GM23338 (cell line): ENCODE data around the gene TSR3. TPM values are rescaled to one million over a fixed set of nuclear protein-coding genes. Genes with fewer than 3 reads are reported as not detected.

ENCODE experiments used
- ATAC-seq: fragments of 200-7000 bp; cut with Tn5 transposase; 3 replicates; pipeline ENCODE4 v1.9.1; 2020
- DNase-seq: peaks from one replicate; pipeline ENCODE4 v3.0.0-alpha.2; 2015; ENCODE audit warnings: low spot score
- H2AFZ ChIP-seq: fragments of 200-600 bp; sonication (generic); 2 replicates; pipeline ENCODE4 v1.8.0; 2016; ENCODE audit warnings: antibody characterized with exemption, mild to moderate bottlenecking, moderate library complexity
- H3F3A ChIP-seq: fragments of 200-600 bp; sonication (generic); replicated peaks from 2 replicates; pipeline ENCODE4 v1.8.0; 2017; ENCODE audit warnings: antibody characterized with exemption, mixed run types, low read depth
- H3K27ac ChIP-seq: fragments of 200-600 bp; sonication (generic); 2 replicates; pipeline ENCODE4 v1.6.1; 2016; ENCODE audit warnings: low read depth
- H3K27me3 ChIP-seq: fragments of 200-600 bp; sonication (generic); 2 replicates; pipeline ENCODE4 v1.8.0; 2016; ENCODE audit warnings: mild to moderate bottlenecking, mixed run types, moderate library complexity; ENCODE audit not compliant: insufficient read depth
- H3K36me3 ChIP-seq: fragments of 200-600 bp; sonication (generic); 2 replicates; pipeline ENCODE4 v1.8.0; 2016; ENCODE audit warnings: mild to moderate bottlenecking; ENCODE audit not compliant: insufficient read depth
- H3K4me1 ChIP-seq: fragments of 200-600 bp; sonication (generic); 2 replicates; pipeline ENCODE4 v1.8.0; 2016; ENCODE audit warnings: mild to moderate bottlenecking, moderate library complexity; ENCODE audit not compliant: insufficient read depth
- H3K4me2 ChIP-seq: fragments of 200-600 bp; sonication (generic); 2 replicates; pipeline ENCODE4 v1.7.1; 2017; ENCODE audit warnings: mixed run types
- H3K4me3 ChIP-seq: fragments of 200-600 bp; sonication (generic); 2 replicates; pipeline ENCODE4 v1.6.1; 2016; ENCODE audit warnings: mixed run types
- H3K79me2 ChIP-seq: fragments of 200-600 bp; sonication (generic); replicated peaks from 2 replicates; pipeline ENCODE4 v1.8.0; 2017; ENCODE audit warnings: mild to moderate bottlenecking; ENCODE audit not compliant: insufficient read depth
- H3K9me2 ChIP-seq: fragments of 200-600 bp; sonication (generic); 2 replicates; pipeline ENCODE4 v1.8.0; 2017; ENCODE audit not compliant: insufficient read depth
- H4K20me1 ChIP-seq: fragments of 200-600 bp; sonication (generic); replicated peaks from 2 replicates; pipeline ENCODE4 v1.8.0; 2017; ENCODE audit warnings: mild to moderate bottlenecking; ENCODE audit not compliant: insufficient read depth
- H3K27ac Mint-ChIP-seq: 2 replicates; pipeline ENCODE4 v1.8.0; 2020; ENCODE audit warnings: inconsistent platforms, mild to moderate bottlenecking, moderate library complexity, mixed read lengths
- H3K27me3 Mint-ChIP-seq: 3 replicates; pipeline ENCODE4 v1.8.0; 2022; ENCODE audit warnings: low read depth, mild to moderate bottlenecking, moderate library complexity, mixed read lengths, inconsistent platforms; ENCODE audit not compliant: insufficient read depth, poor library complexity
- H3K36me3 Mint-ChIP-seq: 3 replicates; pipeline ENCODE4 v1.8.0; 2021; ENCODE audit warnings: low read depth, mild to moderate bottlenecking, inconsistent platforms, moderate library complexity, mixed read lengths
- H3K4me1 Mint-ChIP-seq: 3 replicates; pipeline ENCODE4 v1.8.0; 2020; ENCODE audit warnings: mild to moderate bottlenecking, inconsistent platforms, mixed read lengths
- H3K4me3 Mint-ChIP-seq: 3 replicates; pipeline ENCODE4 v1.8.0; 2021; ENCODE audit warnings: moderate library complexity, mild to moderate bottlenecking, inconsistent platforms, mixed read lengths
- H3K9me3 Mint-ChIP-seq: 3 replicates; pipeline ENCODE4 v1.8.0; 2020; ENCODE audit warnings: moderate library complexity, mild to moderate bottlenecking, inconsistent platforms, mixed read lengths
- CREB1 ChIP-seq: fragments of 250-450 bp; sonication (Bioruptor Pico); IDR thresholded peaks from 2 replicates; pipeline ENCODE4 v1.5.0; 2020; ENCODE audit warnings: low read depth, mild to moderate bottlenecking, moderate library complexity
- EZH2 ChIP-seq: fragments of 200-600 bp; sonication (generic); IDR thresholded peaks from one replicate; pipeline ENCODE4 v1.8.0; 2017; ENCODE audit warnings: antibody characterized with exemption, mild to moderate bottlenecking, low read depth; ENCODE audit not compliant: unreplicated experiment
- EZH2phosphoT487 ChIP-seq: fragments of 200-600 bp; sonication (generic); IDR thresholded peaks from one replicate; pipeline ENCODE4 v1.8.1; 2018; ENCODE audit warnings: antibody characterized with exemption; ENCODE audit not compliant: unreplicated experiment
- JUNB ChIP-seq: IDR thresholded peaks from one replicate; pipeline ENCODE4 v1.6.1; 2016; ENCODE audit warnings: antibody characterized with exemption; ENCODE audit not compliant: unreplicated experiment
- NANOG ChIP-seq: IDR thresholded peaks from 2 replicates; pipeline ENCODE4 v1.6.1; 2016; ENCODE audit warnings: antibody characterized with exemption, borderline replicate concordance
- POLR2AphosphoS5 ChIP-seq: IDR thresholded peaks from 2 replicates; pipeline ENCODE4 v1.6.1; 2016; ENCODE audit warnings: antibody characterized with exemption, low read depth
- STAT1 ChIP-seq: IDR thresholded peaks from one replicate; pipeline ENCODE4 v1.6.1; 2016; ENCODE audit warnings: antibody characterized with exemption; ENCODE audit not compliant: unreplicated experiment
- ZNF114 ChIP-seq: fragments of 250-450 bp; sonication (Bioruptor Pico); IDR thresholded peaks from 2 replicates; pipeline ENCODE4 v1.5.0; 2020; ENCODE audit warnings: mild to moderate bottlenecking, moderate library complexity
- ZNF331 ChIP-seq: fragments of 250-450 bp; sonication (Bioruptor Pico); IDR thresholded peaks from 2 replicates; pipeline ENCODE4 v1.5.0; 2020; ENCODE audit warnings: low read depth, mild to moderate bottlenecking, moderate library complexity
- polyA plus RNA-seq: library from polyadenylated mRNA; unstranded; fragments of >200 nt; fragmentation: Nextera tagmentation; extraction: Ambion mirVana; gene quantifications from 2 replicates; pipeline ENCODE4 v1.2.1, GENCODE V29; 2016
- total RNA-seq: library from RNA; depleted of rRNA; stranded (reverse); fragments of >200 nt; shearing (Covaris generic); gene quantifications from 2 replicates; pipeline ENCODE4 v1.2.3, GENCODE V29; 2014
- TF ChIP-seq, protein P1 (sequence below): IDR thresholded peaks from one replicate; pipeline ENCODE4 v1.6.1; 2018; ENCODE audit warnings: antibody characterized with exemption; ENCODE audit not compliant: unreplicated experiment
- TF ChIP-seq, protein P2 (sequence below), 2 experiments: fragments of 200-600 bp in 1 of 2; sonication (generic) in 1 of 2; conservative IDR thresholded peaks; 2 replicates each; pipeline versions ENCODE4 v1.5.1 to v1.6.1; 2016 to 2017; ENCODE audit warnings: antibody characterized with exemption in 2 of 2, low read depth in 2 of 2, mild to moderate bottlenecking in 2 of 2, moderate library complexity in 1 of 2
- TF ChIP-seq, protein P3 (sequence below): fragments of 250-450 bp; sonication (Bioruptor Pico); IDR thresholded peaks from 2 replicates; pipeline ENCODE4 v1.5.0; 2020; ENCODE audit warnings: mild to moderate bottlenecking, moderate library complexity
- TF ChIP-seq, protein P4 (sequence below): IDR thresholded peaks from 2 replicates; pipeline ENCODE4 v1.6.1; 2016; ENCODE audit warnings: antibody characterized with exemption

The TSR3 gene
- total and polyA plus RNA-seq, 2 experiments from 2014 or later = 58.5 to 97.3 TPM

DNA sequence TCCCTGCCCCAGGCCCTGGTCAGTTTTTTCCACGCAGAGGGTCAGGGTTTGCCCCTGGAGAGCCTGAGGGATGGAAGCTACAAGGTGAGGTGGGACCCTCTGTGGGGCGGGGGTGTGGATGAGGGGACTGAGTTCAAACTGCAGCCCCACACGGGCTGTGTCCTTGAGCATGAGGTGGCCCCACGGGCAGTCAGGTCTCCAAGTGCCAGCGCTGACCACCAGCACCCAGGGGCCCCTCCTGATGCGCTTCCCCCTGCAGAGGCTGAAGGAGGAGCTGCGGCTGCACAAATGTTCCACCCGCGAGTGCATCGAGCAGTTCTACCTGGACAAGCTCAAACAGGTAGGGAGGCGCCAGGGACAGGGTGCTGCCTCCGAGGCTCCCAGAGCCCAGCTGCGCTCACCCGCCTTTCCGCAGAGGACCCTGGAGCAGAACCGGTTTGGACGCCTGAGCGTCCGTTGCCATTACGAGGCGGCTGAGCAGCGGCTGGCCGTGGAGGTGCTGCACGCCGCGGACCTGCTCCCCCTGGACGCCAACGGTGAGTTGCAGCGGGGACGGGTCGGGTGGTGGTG, 4.3 kb downstream of the TSR3 start:
- Histone ChIP-seq H3K4me2 (no peak overlapping the region), H2AFZ (no peak overlapping the region)
- H3K4me3 Mint-ChIP-seq = no peak overlapping the region

More for the DNA sequence above, 4.3 kb downstream of the TSR3 start:
- Mint-ChIP-seq H3K9me3 (peaks cover 2% of the 10 kb centered on the region; the same call in 2 of the 3 replicates), H3K27ac (no peak overlapping the region), H3K36me3 (peaks cover 4% of the 10 kb centered on the region; the same call in 2 of the 3 replicates), H3K4me1 (peaks cover 9% of the 10 kb centered on the region; the same call in 2 of the 3 replicates), H3K27me3 (peaks cover 32% of the 10 kb centered on the region)
- H4K20me1 ChIP-seq = peaks cover 4% of the 10 kb centered on the region; the same call in 1 of the 2 replicates
- H3K27me3 ChIP-seq = no peaks in the 10 kb centered on the region
- H3K36me3 ChIP-seq = no peaks in the 10 kb centered on the region; the same call in 1 of the 2 replicates
- H3K27ac ChIP-seq = no peak overlapping the region
- peaks cover 1% of the 10 kb centered on the region; the same call in 1 of the 2 replicates for H3K4me1 ChIP-seq
- no peak overlapping the region for H3K4me3 ChIP-seq
- no peaks in the 10 kb centered on the region; the same call in 1 of the 2 replicates for H3F3A ChIP-seq
- H3K79me2 ChIP-seq = peaks cover 7% of the 10 kb centered on the region
- DNase-seq (no peak), ATAC-seq (no peak)
- TF ChIP-seq NANOG = no peak
- no peak for TF ChIP-seq ZNF331 (CRISPR knock-in tag)
- TF ChIP-seq, protein P1, sequence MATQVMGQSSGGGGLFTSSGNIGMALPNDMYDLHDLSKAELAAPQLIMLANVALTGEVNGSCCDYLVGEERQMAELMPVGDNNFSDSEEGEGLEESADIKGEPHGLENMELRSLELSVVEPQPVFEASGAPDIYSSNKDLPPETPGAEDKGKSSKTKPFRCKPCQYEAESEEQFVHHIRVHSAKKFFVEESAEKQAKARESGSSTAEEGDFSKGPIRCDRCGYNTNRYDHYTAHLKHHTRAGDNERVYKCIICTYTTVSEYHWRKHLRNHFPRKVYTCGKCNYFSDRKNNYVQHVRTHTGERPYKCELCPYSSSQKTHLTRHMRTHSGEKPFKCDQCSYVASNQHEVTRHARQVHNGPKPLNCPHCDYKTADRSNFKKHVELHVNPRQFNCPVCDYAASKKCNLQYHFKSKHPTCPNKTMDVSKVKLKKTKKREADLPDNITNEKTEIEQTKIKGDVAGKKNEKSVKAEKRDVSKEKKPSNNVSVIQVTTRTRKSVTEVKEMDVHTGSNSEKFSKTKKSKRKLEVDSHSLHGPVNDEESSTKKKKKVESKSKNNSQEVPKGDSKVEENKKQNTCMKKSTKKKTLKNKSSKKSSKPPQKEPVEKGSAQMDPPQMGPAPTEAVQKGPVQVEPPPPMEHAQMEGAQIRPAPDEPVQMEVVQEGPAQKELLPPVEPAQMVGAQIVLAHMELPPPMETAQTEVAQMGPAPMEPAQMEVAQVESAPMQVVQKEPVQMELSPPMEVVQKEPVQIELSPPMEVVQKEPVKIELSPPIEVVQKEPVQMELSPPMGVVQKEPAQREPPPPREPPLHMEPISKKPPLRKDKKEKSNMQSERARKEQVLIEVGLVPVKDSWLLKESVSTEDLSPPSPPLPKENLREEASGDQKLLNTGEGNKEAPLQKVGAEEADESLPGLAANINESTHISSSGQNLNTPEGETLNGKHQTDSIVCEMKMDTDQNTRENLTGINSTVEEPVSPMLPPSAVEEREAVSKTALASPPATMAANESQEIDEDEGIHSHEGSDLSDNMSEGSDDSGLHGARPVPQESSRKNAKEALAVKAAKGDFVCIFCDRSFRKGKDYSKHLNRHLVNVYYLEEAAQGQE = no peak
- TF ChIP-seq, protein P2, sequence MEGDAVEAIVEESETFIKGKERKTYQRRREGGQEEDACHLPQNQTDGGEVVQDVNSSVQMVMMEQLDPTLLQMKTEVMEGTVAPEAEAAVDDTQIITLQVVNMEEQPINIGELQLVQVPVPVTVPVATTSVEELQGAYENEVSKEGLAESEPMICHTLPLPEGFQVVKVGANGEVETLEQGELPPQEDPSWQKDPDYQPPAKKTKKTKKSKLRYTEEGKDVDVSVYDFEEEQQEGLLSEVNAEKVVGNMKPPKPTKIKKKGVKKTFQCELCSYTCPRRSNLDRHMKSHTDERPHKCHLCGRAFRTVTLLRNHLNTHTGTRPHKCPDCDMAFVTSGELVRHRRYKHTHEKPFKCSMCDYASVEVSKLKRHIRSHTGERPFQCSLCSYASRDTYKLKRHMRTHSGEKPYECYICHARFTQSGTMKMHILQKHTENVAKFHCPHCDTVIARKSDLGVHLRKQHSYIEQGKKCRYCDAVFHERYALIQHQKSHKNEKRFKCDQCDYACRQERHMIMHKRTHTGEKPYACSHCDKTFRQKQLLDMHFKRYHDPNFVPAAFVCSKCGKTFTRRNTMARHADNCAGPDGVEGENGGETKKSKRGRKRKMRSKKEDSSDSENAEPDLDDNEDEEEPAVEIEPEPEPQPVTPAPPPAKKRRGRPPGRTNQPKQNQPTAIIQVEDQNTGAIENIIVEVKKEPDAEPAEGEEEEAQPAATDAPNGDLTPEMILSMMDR (conservative IDR thresholded peaks at IDR 0.05; ENCODE audit: low read depth in 2 of 2) = no peak
- TF ChIP-seq, protein P3, sequence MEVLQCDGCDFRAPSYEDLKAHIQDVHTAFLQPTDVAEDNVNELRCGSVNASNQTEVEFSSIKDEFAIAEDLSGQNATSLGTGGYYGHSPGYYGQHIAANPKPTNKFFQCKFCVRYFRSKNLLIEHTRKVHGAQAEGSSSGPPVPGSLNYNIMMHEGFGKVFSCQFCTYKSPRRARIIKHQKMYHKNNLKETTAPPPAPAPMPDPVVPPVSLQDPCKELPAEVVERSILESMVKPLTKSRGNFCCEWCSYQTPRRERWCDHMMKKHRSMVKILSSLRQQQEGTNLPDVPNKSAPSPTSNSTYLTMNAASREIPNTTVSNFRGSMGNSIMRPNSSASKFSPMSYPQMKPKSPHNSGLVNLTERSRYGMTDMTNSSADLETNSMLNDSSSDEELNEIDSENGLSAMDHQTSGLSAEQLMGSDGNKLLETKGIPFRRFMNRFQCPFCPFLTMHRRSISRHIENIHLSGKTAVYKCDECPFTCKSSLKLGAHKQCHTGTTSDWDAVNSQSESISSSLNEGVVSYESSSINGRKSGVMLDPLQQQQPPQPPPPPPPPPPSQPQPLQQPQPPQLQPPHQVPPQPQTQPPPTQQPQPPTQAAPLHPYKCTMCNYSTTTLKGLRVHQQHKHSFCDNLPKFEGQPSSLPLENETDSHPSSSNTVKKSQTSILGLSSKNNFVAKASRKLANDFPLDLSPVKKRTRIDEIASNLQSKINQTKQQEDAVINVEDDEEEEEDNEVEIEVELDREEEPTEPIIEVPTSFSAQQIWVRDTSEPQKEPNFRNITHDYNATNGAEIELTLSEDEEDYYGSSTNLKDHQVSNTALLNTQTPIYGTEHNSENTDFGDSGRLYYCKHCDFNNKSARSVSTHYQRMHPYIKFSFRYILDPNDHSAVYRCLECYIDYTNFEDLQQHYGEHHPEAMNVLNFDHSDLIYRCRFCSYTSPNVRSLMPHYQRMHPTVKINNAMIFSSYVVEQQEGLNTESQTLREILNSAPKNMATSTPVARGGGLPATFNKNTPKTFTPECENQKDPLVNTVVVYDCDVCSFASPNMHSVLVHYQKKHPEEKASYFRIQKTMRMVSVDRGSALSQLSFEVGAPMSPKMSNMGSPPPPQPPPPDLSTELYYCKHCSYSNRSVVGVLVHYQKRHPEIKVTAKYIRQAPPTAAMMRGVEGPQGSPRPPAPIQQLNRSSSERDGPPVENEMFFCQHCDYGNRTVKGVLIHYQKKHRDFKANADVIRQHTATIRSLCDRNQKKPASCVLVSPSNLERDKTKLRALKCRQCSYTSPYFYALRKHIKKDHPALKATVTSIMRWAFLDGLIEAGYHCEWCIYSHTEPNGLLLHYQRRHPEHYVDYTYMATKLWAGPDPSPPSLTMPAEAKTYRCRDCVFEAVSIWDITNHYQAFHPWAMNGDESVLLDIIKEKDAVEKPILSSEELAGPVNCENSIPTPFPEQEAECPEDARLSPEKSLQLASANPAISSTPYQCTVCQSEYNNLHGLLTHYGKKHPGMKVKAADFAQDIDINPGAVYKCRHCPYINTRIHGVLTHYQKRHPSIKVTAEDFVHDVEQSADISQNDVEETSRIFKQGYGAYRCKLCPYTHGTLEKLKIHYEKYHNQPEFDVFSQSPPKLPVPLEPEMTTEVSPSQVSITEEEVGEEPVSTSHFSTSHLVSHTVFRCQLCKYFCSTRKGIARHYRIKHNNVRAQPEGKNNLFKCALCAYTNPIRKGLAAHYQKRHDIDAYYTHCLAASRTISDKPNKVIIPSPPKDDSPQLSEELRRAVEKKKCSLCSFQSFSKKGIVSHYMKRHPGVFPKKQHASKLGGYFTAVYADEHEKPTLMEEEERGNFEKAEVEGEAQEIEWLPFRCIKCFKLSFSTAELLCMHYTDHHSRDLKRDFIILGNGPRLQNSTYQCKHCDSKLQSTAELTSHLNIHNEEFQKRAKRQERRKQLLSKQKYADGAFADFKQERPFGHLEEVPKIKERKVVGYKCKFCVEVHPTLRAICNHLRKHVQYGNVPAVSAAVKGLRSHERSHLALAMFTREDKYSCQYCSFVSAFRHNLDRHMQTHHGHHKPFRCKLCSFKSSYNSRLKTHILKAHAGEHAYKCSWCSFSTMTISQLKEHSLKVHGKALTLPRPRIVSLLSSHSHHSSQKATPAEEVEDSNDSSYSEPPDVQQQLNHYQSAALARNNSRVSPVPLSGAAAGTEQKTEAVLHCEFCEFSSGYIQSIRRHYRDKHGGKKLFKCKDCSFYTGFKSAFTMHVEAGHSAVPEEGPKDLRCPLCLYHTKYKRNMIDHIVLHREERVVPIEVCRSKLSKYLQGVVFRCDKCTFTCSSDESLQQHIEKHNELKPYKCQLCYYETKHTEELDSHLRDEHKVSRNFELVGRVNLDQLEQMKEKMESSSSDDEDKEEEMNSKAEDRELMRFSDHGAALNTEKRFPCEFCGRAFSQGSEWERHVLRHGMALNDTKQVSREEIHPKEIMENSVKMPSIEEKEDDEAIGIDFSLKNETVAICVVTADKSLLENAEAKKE (CRISPR knock-in tag) = no peak
- no peak for TF ChIP-seq POLR2AphosphoS5
- TF ChIP-seq, protein P4, sequence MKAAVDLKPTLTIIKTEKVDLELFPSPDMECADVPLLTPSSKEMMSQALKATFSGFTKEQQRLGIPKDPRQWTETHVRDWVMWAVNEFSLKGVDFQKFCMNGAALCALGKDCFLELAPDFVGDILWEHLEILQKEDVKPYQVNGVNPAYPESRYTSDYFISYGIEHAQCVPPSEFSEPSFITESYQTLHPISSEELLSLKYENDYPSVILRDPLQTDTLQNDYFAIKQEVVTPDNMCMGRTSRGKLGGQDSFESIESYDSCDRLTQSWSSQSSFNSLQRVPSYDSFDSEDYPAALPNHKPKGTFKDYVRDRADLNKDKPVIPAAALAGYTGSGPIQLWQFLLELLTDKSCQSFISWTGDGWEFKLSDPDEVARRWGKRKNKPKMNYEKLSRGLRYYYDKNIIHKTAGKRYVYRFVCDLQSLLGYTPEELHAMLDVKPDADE = no peak
- no peak for TF ChIP-seq EZH2
- no peak for TF ChIP-seq CREB1 (CRISPR knock-in tag)
- no peak for TF ChIP-seq STAT1
- no peak for TF ChIP-seq ZNF114 (CRISPR knock-in tag)
- TF ChIP-seq EZH2phosphoT487 = no peak
- TF ChIP-seq JUNB = no peak
- H3K9me2 ChIP-seq = no peaks in the 10 kb centered on the region
